ENCODE measurements around the gene PADI1. TPM values are rescaled to one million over a fixed set of nuclear protein-coding genes. Genes with fewer than 3 reads are reported as not detected.

The PADI1 gene
- total RNA-seq, 1 experiment from 2014 or later: 0.24 TPM

- no peak overlapping the region for H2BK12ac ChIP-seq (ENCODE audit: insufficient read length, low read depth, low read length)
- H3T11ph ChIP-seq (ENCODE audit: low read length): no peak overlapping the region
- H3K4ac ChIP-seq (ENCODE audit: low read depth, low read length): no peak overlapping the region
- no peaks in the 10 kb centered on the region for H3K23me2 ChIP-seq (ENCODE audit: insufficient read length, low read depth, low read length, poor library complexity, severe bottlenecking)
- H3K14ac ChIP-seq (ENCODE audit: insufficient read depth, low read length): peak overlapping the region; percentile 36; the same call in 1 of the 2 replicates
- peaks cover 6% of the 10 kb centered on the region for H3K27me3 Mint-ChIP-seq (ENCODE audit: low read depth)
- H3K23ac ChIP-seq (ENCODE audit: insufficient read length, low read depth, low read length): no peak overlapping the region
- no peaks in the 10 kb centered on the region for H3K36me3 Mint-ChIP-seq (ENCODE audit: insufficient read depth in 1 of 3, low read depth in 3 of 3)
- H2BK5ac ChIP-seq (ENCODE audit: insufficient read length, low read length): no peak overlapping the region
- no peak for DNase-seq
- TF ChIP-seq CTCF (conservative IDR thresholded peaks at IDR 0.05): no peak
- H2BK120ac ChIP-seq (ENCODE audit: low read depth, low read length, poor library complexity, severe bottlenecking): no peak overlapping the region
- no peaks in the 10 kb centered on the region for H4K20me1 ChIP-seq (ENCODE audit: control insufficient read depth, insufficient read depth, insufficient read length)
- H2BK20ac ChIP-seq (ENCODE audit: low read depth, low read length, poor library complexity, severe bottlenecking): no peak overlapping the region
- H3K27ac Mint-ChIP-seq: peak overlapping the region in 2 of 3 experiments; percentile 45 to 61; a peak in 4 of 7 replicates
- H3K27me3 ChIP-seq (ENCODE audit: insufficient read depth, low read length): no peaks in the 10 kb centered on the region
- no peaks in the 10 kb centered on the region; the same call in 1 of the 2 replicates for H3K4me1 ChIP-seq (ENCODE audit: insufficient read depth, low read length)
- no peaks in the 10 kb centered on the region for H3K9me3 Mint-ChIP-seq
- no peaks in the 10 kb centered on the region for H3K79me2 ChIP-seq (ENCODE audit: insufficient read depth, low read length)
- whole genome bisulfite sequencing (ENCODE audit: extremely low coverage, insufficient read length, low lambda C conversion rate): no CpG with 5 or more reads among the region's 5 CpGs
- H2BK15ac ChIP-seq (ENCODE audit: low read depth, low read length): no peak overlapping the region
- H3K27ac ChIP-seq (ENCODE audit: insufficient read length, low read depth, low read length): no peak overlapping the region
- H3K9me3 ChIP-seq (ENCODE audit: control insufficient read depth, low read depth, low read length): no peaks in the 10 kb centered on the region
- H3K9ac ChIP-seq (ENCODE audit: extremely low read depth, insufficient read length, low read length): no peak overlapping the region
- H3K18ac ChIP-seq (ENCODE audit: insufficient read length, low read depth, low read length): no peak overlapping the region
- no peak overlapping the region for H4K91ac ChIP-seq (ENCODE audit: insufficient read length, low read depth, low read length)
- no peaks in the 10 kb centered on the region for H3K79me1 ChIP-seq (ENCODE audit: insufficient read depth, low read depth, low read length, poor library complexity, severe bottlenecking)
- H3K4me2 ChIP-seq (ENCODE audit: insufficient read depth, insufficient read length, low read length): no peak overlapping the region
- H4K5ac ChIP-seq (ENCODE audit: insufficient read length, low read depth, low read length): no peak overlapping the region
- H3K4me3 Mint-ChIP-seq: no peak overlapping the region; a peak in 1 of 5 replicates
- H2AK5ac ChIP-seq (ENCODE audit: insufficient read length, low read length): no peak overlapping the region
- no peak overlapping the region for H2AFZ ChIP-seq (ENCODE audit: low read length)
- H3K56ac ChIP-seq (ENCODE audit: insufficient read length, low read depth, low read length): no peak overlapping the region
- H3K4me1 Mint-ChIP-seq: peaks cover 32 to 41% of the 10 kb centered on the region in 2 experiments
- H4K8ac ChIP-seq (replicated peaks; ENCODE audit: insufficient read length, low read depth, low read length): no peak overlapping the region
Observed at GRCh38 chr1:17216078-17216477, 11.2 kb downstream of the PADI1 start.

Measured in H9 (cell line).